Right lobe of liver (tissue), 6 donors: ENCODE results near the gene AIG1. TPM values are rescaled to one million over a fixed set of nuclear protein-coding genes. Genes with fewer than 3 reads are reported as not detected.

Source experiments
- ATAC-seq, 4 donors: fragments of 200-7000 bp; cut with Tn5 transposase; one replicate each; pipeline ENCODE4 v1.9.1; 2020; ENCODE audit warnings: mild to moderate bottlenecking in 4 of 4, moderate library complexity in 4 of 4
- DNase-seq, 3 donors: peaks; one replicate each; pipeline ENCODE4 v3.0.0-alpha.2; 2020
- H3K27ac ChIP-seq, 3 donors: fragments of 200-600 bp; one replicate each; pipeline ENCODE4 v1.8.0; 2022
- H3K27me3 ChIP-seq, 2 donors: fragments of 200-600 bp; one replicate each; pipeline ENCODE4 v1.8.0; 2022
- H3K36me3 ChIP-seq, 4 donors: fragments of 200-600 bp; sonication (generic) in 1 of 4; one replicate each; pipeline versions ENCODE4 v1.5.1 to v1.8.0; 2017 to 2022; ENCODE audit warnings: control low read depth in 1 of 4
- H3K4me1 ChIP-seq, 4 donors: fragments of 200-600 bp; sonication (generic) in 1 of 4; one replicate each; pipeline versions ENCODE4 v1.5.1 to v1.8.0; 2017 to 2022; ENCODE audit warnings: control low read depth in 1 of 4
- H3K4me3 ChIP-seq, 3 donors: fragments of 200-600 bp; one replicate each; pipeline ENCODE4 v1.8.0; 2022
- H3K9me3 ChIP-seq, 4 donors: fragments of 200-600 bp; sonication (generic) in 1 of 4; one replicate each; pipeline versions ENCODE4 v1.5.1 to v1.8.0; 2017 to 2022; ENCODE audit warnings: control low read depth in 1 of 4
- CTCF ChIP-seq, 4 donors: fragments of 200-600 bp in 3 of 4; fragments of 450-650 bp in 1 of 4; IDR thresholded peaks; one replicate each; pipeline versions ENCODE4 v1.5.1 to v1.8.0; 2016 to 2022; ENCODE audit warnings: antibody characterized with exemption in 4 of 4, mild to moderate bottlenecking in 2 of 4
- POLR2A ChIP-seq: fragments of 450-650 bp; IDR thresholded peaks from one replicate; pipeline ENCODE4 v1.6.1; 2017; ENCODE audit warnings: antibody characterized with exemption, mild to moderate bottlenecking
- WGBS: methylation state at CpG from one replicate; pipeline ENCODE4 v1.1.6; 2018; ENCODE audit warnings: low coverage, low lambda C conversion rate; ENCODE audit not compliant: insufficient coverage; ENCODE audit errors: missing lambda C conversion rate; 5-methylcytosine and 5-hydroxymethylcytosine counted together
- intact Hi-C, 2 donors: fragments of 100-400 bp; cut with DNase I; formaldehyde crosslinking; loops; one replicate each; pipeline versions ENCODE4 v1.11.2 to v1.14.1; 2022
- total RNA-seq, 6 experiments: library from RNA; depleted of rRNA in 2 of 6; stranded (reverse); fragments of >200 nt in 2 of 6; fragmentation: NEBNext Ultra II Directional in 3 of 6; extraction: Animal tissue kit (Norgen Biotek cat#: 25700) in 3 of 6; gene quantifications; one replicate each; pipeline versions ENCODE4 v1.1.0 to v1.2.4, GENCODE V29; 2016 to 2023
- donor health status: DM: no; HTN: yes; CAD: no.
- donor health status: DM: no; HTN: no; CAD: no.
- donor health status: DM: no; HTN: no; CAD: no.
- donor health status: DM: no; HTN: yes; CAD: no.
- donor health status: DM: no; HTN: yes; CAD: no.

Gene AIG1
- total RNA-seq, 6 experiments from 2014 or later: 81.4 to 151 (median 111) TPM

DNA sequence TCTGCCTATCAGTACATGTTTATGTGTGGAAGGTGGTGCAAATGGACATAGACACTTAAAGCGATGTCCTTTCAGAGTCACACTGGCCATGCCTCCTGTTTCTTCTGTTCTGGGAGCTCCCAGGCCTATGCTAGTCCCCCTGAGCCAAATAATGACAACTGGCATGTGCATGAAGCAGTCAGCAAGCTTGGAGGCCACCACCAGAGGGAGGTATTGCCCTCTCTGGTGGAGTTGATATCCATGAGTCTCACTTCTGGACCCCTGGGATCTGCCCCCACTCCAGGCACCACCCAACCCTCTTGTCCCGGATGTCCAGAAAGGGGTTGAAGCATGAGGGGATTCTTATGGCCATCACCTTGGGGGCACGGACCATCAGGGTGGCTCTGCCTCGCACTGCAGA, 172.2 kb downstream of the AIG1 start:
- intact Hi-C loops: no loop called here

DNA sequence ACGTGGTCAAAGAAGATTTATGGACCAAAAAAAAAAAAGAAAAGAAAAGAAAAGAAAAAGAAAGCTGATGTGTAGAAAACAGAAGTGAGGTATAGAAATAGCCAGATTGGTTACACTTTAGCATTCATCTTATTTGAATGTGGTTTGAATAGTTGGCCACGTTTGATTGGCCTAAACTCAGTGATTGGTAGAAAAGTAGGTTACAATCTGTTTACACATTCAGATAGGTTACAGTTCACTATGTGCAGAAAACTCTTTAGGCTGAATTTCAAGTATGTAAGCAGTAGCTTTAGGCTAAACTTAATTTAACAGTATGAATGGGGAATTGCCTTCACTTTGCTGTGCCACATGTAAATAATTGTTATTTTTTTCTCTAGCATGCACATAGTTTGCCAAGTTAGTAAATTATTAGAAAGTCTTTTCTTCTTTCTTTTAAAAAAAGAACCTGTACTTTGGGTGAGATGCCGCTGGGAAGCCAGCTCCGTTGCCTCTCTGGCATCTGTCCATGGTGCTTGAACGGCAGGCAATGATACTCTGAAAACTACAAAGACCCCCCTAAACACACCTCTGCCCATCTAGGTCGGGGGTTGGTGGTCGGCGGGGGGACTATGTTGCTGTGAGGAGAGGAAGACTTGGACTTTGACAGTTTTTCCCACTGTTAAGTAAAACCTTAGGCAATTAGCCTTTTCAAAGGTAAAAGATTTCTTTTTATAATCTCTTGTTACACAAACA, 173.0 kb downstream of the AIG1 start:
- intact Hi-C loops: no loop called here

More for the DNA sequence above, 172.2 kb downstream of the AIG1 start:
- H3K4me3 ChIP-seq: no peak overlapping the region
- no peaks in the 10 kb centered on the region for H3K36me3 ChIP-seq
- ATAC-seq (peak; percentile 45 to 75 (median 53)), DNase-seq (peak in 1 of 3 donors; percentile 23)
- WGBS: 92% methylated on average over 3 of the region's 4 CpGs
- H3K4me1 ChIP-seq: peaks cover 0 to 13% (median 0%) of the 10 kb centered on the region in 4 donors
- TF ChIP-seq CTCF (IDR thresholded peaks at IDR 0.05) (peak; percentile 31 to 55 (median 36)), POLR2A (no peak)
- H3K27ac ChIP-seq: no peak overlapping the region
- no peaks in the 10 kb centered on the region for H3K9me3 ChIP-seq
- H3K27me3 ChIP-seq: no peaks in the 10 kb centered on the region

GRCh38 chr6:143234734-143235133, 174.0 kb downstream of the AIG1 start:
- no peak overlapping the region for H3K27ac ChIP-seq
- no peak overlapping the region for H3K4me3 ChIP-seq
- DNase-seq (no peak), ATAC-seq (no peak)
- no peaks in the 10 kb centered on the region for H3K9me3 ChIP-seq
- no peaks in the 10 kb centered on the region for H3K27me3 ChIP-seq
- intact Hi-C loops: no loop called here
- H3K4me1 ChIP-seq: peaks cover 0 to 13% (median 0%) of the 10 kb centered on the region in 4 donors
- 91% methylated on average over 1 of the region's 2 CpGs for WGBS
- H3K36me3 ChIP-seq: no peaks in the 10 kb centered on the region
- TF ChIP-seq CTCF (IDR thresholded peaks at IDR 0.05) (no peak), POLR2A (no peak)

More for the DNA sequence above, 173.0 kb downstream of the AIG1 start:
- TF ChIP-seq CTCF (IDR thresholded peaks at IDR 0.05): no peak
- no peak for TF ChIP-seq POLR2A
- H3K4me1 ChIP-seq: peaks cover 0 to 13% (median 0%) of the 10 kb centered on the region in 4 donors
- ATAC-seq (peak in 1 of 4 donors; percentile 55), DNase-seq (no peak)
- no peaks in the 10 kb centered on the region for H3K9me3 ChIP-seq
- H3K27me3 ChIP-seq: no peaks in the 10 kb centered on the region
- no peak overlapping the region for H3K27ac ChIP-seq
- no peak overlapping the region for H3K4me3 ChIP-seq
- 52% methylated on average over 8 of the region's 8 CpGs for WGBS
- H3K36me3 ChIP-seq: no peaks in the 10 kb centered on the region

DNA sequence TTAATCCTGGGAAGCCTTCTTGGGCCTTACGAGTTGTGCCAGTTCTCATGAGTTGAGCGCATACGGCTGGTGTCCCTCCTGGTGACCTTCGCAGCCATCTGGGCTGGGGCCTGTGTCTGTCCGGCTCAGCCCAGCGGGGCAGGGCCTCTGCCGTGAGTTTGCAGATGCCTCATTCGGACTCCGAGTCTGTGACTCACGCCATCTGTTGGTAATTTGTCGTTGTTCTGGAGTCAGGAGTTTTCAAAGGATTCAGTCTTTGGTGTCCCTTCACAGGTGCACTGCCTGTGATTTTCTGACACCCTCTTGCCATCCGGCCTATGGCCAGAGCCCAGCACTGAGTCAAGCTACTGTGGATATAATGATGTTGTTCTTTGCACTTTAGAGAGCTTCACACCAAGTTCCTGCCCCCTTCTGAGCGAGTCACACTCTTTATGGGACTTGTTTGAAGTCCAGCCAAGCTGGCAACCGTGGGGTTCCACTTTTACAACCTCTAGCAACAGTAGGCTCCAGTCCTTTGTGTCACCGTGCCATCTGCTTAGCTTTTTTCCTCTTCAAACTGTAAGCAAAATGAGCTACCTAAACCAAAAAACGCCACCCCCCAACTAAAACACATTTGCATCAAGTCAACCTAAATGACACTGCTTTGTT, 175.6 kb downstream of the AIG1 start:
- no peak overlapping the region for H3K4me3 ChIP-seq
- no peaks in the 10 kb centered on the region for H3K27me3 ChIP-seq
- H3K36me3 ChIP-seq: no peaks in the 10 kb centered on the region
- intact Hi-C loops: no loop called here
- H3K27ac ChIP-seq: no peak overlapping the region
- H3K4me1 ChIP-seq: peaks cover 0 to 13% (median 0%) of the 10 kb centered on the region in 4 donors
- DNase-seq (no peak), ATAC-seq (no peak)
- 85% methylated on average over 13 of the region's 16 CpGs for WGBS
- H3K9me3 ChIP-seq: no peaks in the 10 kb centered on the region
- TF ChIP-seq POLR2A (no peak), CTCF (IDR thresholded peaks at IDR 0.05) (no peak)
